ENCODE measurements around the gene OR5K3.

Gene OR5K3

GRCh38 chr3:98440283-98440682 is 49.8 kb downstream of the OR5K3 start:
- DNase-seq, result no peak
